GM21526 (cell line): Measurements from ENCODE around the gene EIF3A.
"Not testable (repeated sequence)": the region's sequence is repeated elsewhere in the genome, so short reads cannot be mapped to it uniquely, and the experiment has no call there.

Experiments used
- ATAC-seq: cut with Tn5 transposase; IDR thresholded peaks from one replicate; pipeline ENCODE4 v1.9.1; 2021; ENCODE audit warnings: moderate library complexity; ENCODE audit not compliant: unreplicated experiment, low FRiP score

EIF3A gene

GRCh38 chr10:119103241-119103902 lies 22.8 kb upstream of the EIF3A start:
- no peak for ATAC-seq

GRCh38 chr10:119101366-119102098 lies 20.9 kb upstream of the EIF3A start:
- ATAC-seq, result no peak

- no peak for ATAC-seq
These were observed 20.0 kb upstream of the EIF3A start for GRCh38 chr10:119100434-119101238.

DNA sequence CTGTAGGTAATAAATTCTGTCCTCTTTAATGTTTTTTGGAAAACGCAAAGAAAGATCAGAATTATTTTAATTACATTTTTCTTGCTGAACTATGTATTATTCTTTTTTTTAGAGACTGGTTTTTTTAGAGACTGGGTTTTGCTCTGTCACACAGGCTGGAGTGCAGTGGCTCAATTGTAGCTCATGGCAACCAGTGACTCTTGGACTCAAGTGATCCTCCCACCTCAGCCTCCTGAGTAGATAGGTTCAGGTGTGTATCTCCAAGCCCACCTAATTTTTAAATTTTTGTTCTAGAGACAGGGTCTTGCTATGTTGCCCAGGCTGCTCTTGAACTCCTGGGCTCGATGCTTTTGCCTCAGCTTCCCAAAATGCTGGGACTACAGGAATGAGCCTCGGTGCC lies 18.0 kb upstream of the EIF3A start:
- no peak for ATAC-seq

- not testable (repeated sequence) for ATAC-seq
These were observed 16.2 kb upstream of the EIF3A start for GRCh38 chr10:119096641-119097415.

- ATAC-seq, result no peak
These were observed 15.0 kb upstream of the EIF3A start for GRCh38 chr10:119095640-119096039.

GRCh38 chr10:119090968-119091367 lies 10.4 kb upstream of the EIF3A start:
- no peak for ATAC-seq

- no peak for ATAC-seq
These were observed 9.6 kb upstream of the EIF3A start for GRCh38 chr10:119090026-119090795.

GRCh38 chr10:119087271-119087882 lies 6.8 kb upstream of the EIF3A start:
- no peak for ATAC-seq

DNA sequence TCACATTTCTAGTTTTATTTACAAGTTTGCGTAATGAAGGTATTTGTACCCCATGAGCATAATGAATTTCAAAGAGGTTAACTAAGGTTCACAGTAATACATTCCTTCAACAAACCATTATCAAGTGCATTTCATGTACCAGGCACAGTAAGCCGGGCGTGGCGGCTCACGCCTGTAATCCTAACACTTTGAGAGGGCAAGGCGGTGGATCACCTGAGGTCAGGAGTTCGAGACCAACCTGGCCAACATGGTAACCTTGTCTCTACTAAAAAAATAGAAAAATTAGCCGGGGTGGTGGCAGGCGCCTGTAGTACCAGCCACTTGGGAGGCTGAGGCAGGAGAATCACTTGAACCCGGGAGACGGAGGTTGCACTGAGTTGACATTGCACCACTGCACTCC lies 4.3 kb upstream of the EIF3A start:
- ATAC-seq, result no peak

GRCh38 chr10:119079599-119080520 lies 757 bp downstream of the EIF3A start:
- ATAC-seq, result peak; percentile 47

- ATAC-seq, result no peak
These were observed 2.0 kb downstream of the EIF3A start for GRCh38 chr10:119078422-119079179.

- no peak for ATAC-seq
These were observed 7.0 kb downstream of the EIF3A start for GRCh38 chr10:119073584-119073983.

DNA sequence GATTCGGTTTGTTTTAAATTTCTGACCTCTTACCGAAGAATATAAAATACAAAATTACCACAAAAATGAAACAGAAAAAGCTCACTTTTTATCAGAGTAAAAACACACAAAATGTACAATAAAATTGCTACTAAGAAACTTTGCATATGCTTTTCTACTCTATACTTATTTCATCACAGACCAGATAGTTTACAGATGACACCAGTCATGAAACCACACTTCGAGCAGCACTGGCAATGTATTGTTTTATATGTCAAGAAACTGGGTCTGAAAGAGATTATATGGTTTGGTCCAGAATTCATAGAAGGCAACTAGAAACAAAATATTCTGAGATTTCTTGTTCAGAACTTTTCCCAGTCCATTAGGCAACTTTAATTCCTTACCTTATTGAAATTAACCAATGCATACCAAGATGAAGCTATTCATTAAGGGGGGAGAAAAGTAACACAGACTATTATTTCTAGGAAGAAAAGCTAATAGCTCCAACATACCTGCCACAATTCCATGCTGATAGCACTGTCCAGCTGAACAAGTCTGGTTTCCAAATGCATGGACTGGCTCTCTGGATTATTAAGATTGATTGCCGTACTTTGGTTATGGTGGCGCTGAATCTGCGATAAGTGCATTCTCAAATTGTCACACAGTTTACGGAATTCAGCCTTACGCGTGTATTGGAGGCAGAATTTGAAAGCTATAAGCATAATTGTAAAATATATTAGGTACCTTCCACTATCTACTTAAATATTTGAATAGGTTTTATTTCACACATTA lies 10.0 kb downstream of the EIF3A start:
- ATAC-seq, result no peak

DNA sequence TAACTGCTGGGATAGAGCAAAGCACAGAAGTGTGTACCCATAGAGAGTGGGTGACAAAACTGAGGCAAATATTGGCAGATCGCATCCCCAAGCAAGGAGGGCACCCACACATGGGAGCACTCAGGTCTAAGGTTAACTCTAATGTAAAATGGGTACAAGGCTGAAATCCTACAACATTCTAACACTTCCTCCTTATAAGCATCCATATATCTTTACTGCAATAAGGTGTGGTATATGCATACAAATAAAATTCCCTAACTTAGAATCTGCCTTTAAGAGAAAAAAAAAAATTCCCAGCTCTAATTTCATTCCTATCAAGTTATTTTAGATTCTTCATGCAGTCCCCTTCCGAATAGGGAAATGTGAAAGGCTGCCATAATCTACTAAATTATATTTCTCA lies 18.7 kb downstream of the EIF3A start:
- no peak for ATAC-seq

- ATAC-seq, result no peak
These were observed 19.3 kb downstream of the EIF3A start for GRCh38 chr10:119061352-119061751.

GRCh38 chr10:119060107-119060506 lies 20.5 kb downstream of the EIF3A start:
- no peak for ATAC-seq
